HAP-1 (cell line): ENCODE data around the gene UTS2R.
"Not testable (repeated sequence)": the region's sequence is repeated elsewhere in the genome, so short reads cannot be mapped to it uniquely, and the experiment has no call there.

Experiments used
- DNase-seq, 2 experiments: peaks; one replicate each; pipeline ENCODE4 v3.0.0-alpha.2; 2016 to 2020; ENCODE audit warnings: low spot score in 2 of 2
- H3K27me3 ChIP-seq: fragments of 250-450 bp; sonication (Bioruptor Pico); 2 replicates; pipeline ENCODE4 v1.5.1; 2020; ENCODE audit warnings: low read depth, mild to moderate bottlenecking, moderate library complexity
- H3K36me3 ChIP-seq: fragments of 250-450 bp; sonication (Bioruptor Pico); replicated peaks from 2 replicates; pipeline ENCODE4 v1.5.1; 2020; ENCODE audit warnings: mild to moderate bottlenecking
- H3K4me1 ChIP-seq: fragments of 250-450 bp; sonication (Bioruptor Pico); 2 replicates; pipeline ENCODE4 v1.5.1; 2020; ENCODE audit warnings: mild to moderate bottlenecking
- H3K4me3 ChIP-seq: fragments of 250-450 bp; sonication (Bioruptor Pico); 2 replicates; pipeline ENCODE4 v1.5.1; 2020; ENCODE audit warnings: mild to moderate bottlenecking, moderate library complexity
- H3K9me3 ChIP-seq: fragments of 250-450 bp; sonication (Bioruptor Pico); 2 replicates; pipeline ENCODE4 v1.5.1; 2020; ENCODE audit warnings: mild to moderate bottlenecking, moderate library complexity
- in situ Hi-C: fragments of 300-500 bp; cut with MboI; formaldehyde crosslinking; loops from 3 replicates; pipeline ENCODE4 v1.14.3; 2020; ENCODE audit warnings: low sequenced_read_pairs, inconsistent platforms, mixed read lengths

The UTS2R gene

DNA sequence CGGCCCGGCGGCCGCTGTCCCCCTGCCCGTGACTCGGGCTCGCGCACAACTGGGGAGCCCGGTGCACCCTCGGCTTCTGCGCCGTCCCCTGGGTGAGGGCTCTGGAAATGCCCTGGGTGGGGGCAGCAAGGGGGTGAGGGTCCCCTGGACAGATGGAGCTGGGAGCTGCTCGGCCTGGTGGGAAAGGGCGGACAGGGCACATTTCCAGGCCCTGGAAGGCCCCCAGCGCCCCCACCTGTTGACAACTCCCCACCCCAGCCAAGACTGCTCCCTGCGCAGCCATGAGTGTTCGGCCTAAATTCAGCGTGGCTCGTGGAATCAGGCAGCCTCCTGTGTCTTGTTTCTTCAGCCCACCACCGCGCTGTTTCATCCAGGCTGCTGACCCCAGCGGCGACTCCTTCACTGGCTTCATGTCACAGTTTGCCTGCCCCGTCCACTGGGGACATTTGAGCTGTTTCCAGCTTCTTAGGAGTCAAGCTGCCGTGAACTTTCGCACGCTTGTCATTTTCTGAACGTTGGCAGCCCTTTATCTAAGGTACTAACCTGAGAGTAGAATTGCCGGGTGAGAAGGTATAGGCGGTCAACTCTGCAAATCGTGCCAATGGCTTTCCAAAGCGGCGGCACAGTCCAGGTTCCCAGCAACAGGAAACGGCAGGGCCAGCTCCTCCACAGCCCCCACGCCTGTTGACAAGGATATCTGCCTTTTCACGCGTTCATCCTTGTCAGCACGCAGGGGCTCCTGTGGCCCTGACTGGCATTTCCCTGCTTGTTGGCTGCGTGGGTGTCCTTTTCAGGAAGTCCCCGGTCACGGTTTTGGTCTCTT, 895 bp downstream of the UTS2R start:
- in situ Hi-C loops, result no loop called here
- H3K4me3 ChIP-seq, result no peak overlapping the region
- H3K27me3 ChIP-seq, result no peaks in the 10 kb centered on the region
- no peak for DNase-seq
- no peaks in the 10 kb centered on the region for H3K4me1 ChIP-seq
- H3K36me3 ChIP-seq, result no peaks in the 10 kb centered on the region
- H3K9me3 ChIP-seq, result no peaks in the 10 kb centered on the region

DNA sequence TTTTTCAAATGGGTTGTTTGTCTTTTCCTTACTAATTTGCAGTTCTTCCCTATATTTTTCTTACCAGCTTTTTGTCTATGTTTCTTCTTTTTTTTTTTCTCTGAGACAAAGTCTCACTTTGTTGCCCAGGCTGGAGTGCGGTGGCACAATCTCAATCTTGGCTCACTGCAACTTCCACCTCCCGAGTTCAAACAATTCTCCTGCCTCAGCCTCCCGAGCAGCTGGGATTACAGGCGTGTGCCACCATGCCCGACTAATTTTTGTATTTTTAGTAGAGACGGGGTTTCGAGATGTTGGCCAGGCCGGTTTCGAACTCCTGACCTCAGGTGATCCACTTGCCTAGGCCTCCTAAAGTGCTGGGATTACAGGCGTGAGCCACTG, 1.5 kb downstream of the UTS2R start:
- in situ Hi-C loops, result not testable (repeated sequence)

DNA sequence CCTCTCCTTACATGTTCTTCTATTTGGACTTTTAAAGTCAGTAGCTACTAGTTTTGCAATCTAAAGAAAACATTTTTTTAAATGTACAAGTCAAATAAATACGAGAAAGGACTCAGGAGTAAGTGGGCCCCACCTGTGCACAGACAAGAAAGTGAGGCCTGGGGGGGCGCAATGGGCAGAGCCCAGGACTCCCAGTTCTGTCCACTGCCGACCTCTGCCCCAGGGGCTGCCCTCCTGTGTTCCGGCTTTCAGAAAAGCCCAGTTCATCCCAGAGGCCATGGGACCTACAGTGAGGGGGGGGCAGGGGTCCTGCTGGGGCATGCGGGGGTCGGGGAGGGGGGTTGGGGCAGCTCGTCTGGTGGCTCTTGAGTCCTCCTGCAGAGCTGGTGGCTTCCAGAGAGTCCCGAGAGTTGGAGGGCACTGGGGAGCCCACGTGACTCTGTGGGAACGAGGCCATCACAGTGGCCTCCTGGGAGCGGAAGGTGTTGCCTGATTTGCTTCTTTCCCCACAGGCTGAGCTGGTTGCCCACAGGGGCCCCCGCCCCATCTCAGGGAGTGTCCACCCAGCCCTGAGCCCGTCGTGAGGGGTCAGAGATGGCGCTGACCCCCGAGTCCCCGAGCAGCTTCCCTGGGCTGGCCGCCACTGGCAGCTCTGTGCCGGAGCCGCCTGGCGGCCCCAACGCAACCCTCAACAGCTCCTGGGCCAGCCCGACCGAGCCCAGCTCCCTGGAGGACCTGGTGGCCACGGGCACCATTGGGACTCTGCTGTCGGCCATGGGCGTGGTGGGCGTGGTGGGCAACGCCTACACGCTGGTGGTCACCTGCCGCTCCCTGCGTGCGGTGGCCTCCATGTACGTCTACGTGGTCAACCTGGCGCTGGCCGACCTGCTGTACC, 2.4 kb downstream of the UTS2R start:
- in situ Hi-C loops, result no loop called here
- no peak for DNase-seq
- no peak overlapping the region for H3K4me3 ChIP-seq
- H3K4me1 ChIP-seq, result no peaks in the 10 kb centered on the region
- no peaks in the 10 kb centered on the region for H3K36me3 ChIP-seq
- H3K27me3 ChIP-seq, result no peaks in the 10 kb centered on the region
- H3K9me3 ChIP-seq, result no peaks in the 10 kb centered on the region

More for the DNA sequence above, 1.5 kb downstream of the UTS2R start:
- not testable (repeated sequence) for H3K36me3 ChIP-seq, DNase-seq, H3K4me3 ChIP-seq, H3K27me3 ChIP-seq, H3K4me1 ChIP-seq, H3K9me3 ChIP-seq

GRCh38 chr17:82374626-82375331, 3.2 kb downstream of the UTS2R start:
- Histone ChIP-seq H3K9me3 (no peaks in the 10 kb centered on the region), H3K36me3 (no peaks in the 10 kb centered on the region), H3K27me3 (no peaks in the 10 kb centered on the region), H3K4me1 (no peaks in the 10 kb centered on the region), H3K4me3 (no peak overlapping the region)
- no peak for DNase-seq
- in situ Hi-C loops, result no loop called here

- H3K36me3 ChIP-seq, result no peaks in the 10 kb centered on the region
- H3K9me3 ChIP-seq, result no peaks in the 10 kb centered on the region
- no peak overlapping the region for H3K4me3 ChIP-seq
- no peaks in the 10 kb centered on the region for H3K27me3 ChIP-seq
- in situ Hi-C loops, result no loop called here
- DNase-seq, result no peak
- no peaks in the 10 kb centered on the region for H3K4me1 ChIP-seq
These were observed 3.9 kb downstream of the UTS2R start for GRCh38 chr17:82375359-82376041.

- no peaks in the 10 kb centered on the region for H3K4me1 ChIP-seq
- no peak overlapping the region for H3K4me3 ChIP-seq
- H3K27me3 ChIP-seq, result no peaks in the 10 kb centered on the region
- no peaks in the 10 kb centered on the region for H3K36me3 ChIP-seq
- no peak for DNase-seq
- H3K9me3 ChIP-seq, result no peaks in the 10 kb centered on the region
- in situ Hi-C loops, result no loop called here
These were observed 4.6 kb downstream of the UTS2R start for GRCh38 chr17:82376042-82376730.

GRCh38 chr17:82377294-82377693, 5.7 kb downstream of the UTS2R start:
- H3K4me3 ChIP-seq, in situ Hi-C loops, H3K36me3 ChIP-seq, H3K4me1 ChIP-seq, H3K9me3 ChIP-seq, H3K27me3 ChIP-seq, DNase-seq: not testable (repeated sequence)

DNA sequence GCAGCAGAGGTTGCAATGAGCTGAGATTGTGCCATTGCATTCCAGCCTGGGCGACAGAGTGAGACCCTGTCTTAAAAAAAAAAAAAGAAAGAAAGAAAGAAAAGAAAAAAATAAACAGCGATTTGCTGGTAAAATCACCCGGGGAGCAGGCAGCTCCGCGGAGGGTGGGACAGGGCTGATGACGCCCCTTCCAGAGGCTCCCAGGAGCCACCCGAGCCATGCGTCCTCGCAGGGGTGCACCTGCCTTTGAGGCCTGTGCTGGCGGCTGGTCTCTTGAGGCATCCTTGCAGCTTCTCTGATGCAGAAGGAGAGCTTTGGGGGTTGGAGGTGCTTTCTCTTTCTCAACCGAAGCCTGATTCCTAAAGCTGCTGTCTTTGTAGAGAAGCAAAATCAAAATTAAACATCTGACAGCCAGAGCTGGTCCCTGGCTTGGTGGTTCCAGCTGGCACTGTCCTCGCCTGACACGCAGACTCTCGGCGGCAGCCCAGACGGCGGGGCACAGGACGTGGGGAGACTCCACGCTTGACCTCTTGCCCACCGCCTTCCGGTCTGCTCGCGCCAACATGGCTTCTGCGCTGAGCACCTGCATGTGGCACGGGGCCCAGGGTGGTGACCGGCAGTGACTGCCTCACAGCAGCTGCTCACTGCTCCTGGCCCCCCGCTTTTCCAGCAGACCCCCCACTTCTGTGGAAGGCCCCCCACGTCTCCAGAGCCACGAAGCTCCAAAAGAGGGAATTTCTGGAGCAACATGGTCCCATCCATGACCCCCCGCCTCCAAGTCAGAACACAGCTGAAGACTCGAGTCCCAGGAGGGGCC, 6.6 kb downstream of the UTS2R start:
- Histone ChIP-seq H3K4me1 (no peaks in the 10 kb centered on the region), H3K27me3 (no peaks in the 10 kb centered on the region), H3K36me3 (no peaks in the 10 kb centered on the region), H3K4me3 (no peak overlapping the region), H3K9me3 (no peaks in the 10 kb centered on the region)
- in situ Hi-C loops, result no loop called here
- no peak for DNase-seq

- no peak for DNase-seq
- in situ Hi-C loops, result no loop called here
- Histone ChIP-seq H3K36me3 (no peaks in the 10 kb centered on the region), H3K9me3 (no peaks in the 10 kb centered on the region), H3K27me3 (no peaks in the 10 kb centered on the region), H3K4me3 (no peak overlapping the region), H3K4me1 (no peaks in the 10 kb centered on the region)
These were observed 7.1 kb downstream of the UTS2R start for GRCh38 chr17:82378741-82379021.

DNA sequence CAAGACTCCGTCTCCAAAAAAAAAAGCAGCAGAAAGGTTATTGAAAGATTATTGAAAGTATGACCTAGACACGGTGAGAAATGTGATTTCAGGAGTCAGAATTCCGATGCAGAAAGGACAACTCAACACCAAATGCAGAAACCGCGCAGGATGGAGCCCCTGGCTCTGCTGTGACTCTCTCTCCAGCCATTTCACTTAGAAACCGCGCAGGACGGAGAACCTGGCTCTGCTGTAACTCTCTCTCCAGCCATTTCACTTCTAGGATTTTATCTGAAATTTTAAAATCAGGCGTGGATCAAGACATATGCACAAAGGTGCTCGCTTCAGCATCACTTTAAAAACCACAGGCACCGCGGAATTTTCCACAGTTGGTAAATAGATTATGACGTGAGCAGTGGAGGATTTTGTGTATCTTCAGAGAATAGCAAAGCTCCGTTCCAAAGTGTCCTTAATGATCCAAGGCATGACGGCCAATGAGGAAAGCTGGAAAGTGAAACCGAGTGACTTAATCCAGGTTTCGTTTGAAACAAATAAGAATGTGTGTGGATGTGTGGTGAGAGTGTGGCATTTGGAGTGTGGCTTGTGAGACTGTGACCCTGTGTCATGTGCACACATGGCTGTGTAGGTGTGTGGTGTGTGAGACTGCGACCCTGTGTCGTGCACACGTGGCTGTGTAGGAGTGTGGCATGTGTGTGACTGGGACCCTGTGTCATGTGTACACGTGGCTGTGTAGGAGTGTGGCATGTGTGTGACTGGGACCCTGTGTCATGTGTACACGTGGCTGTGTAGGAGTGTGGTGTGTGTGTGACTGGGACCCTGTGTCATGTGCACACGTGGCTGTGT, 9.5 kb downstream of the UTS2R start:
- in situ Hi-C loops, result no loop called here
- H3K36me3 ChIP-seq, result no peaks in the 10 kb centered on the region
- H3K9me3 ChIP-seq, result no peaks in the 10 kb centered on the region
- no peak overlapping the region for H3K4me3 ChIP-seq
- no peaks in the 10 kb centered on the region for H3K4me1 ChIP-seq
- H3K27me3 ChIP-seq, result no peaks in the 10 kb centered on the region
- DNase-seq, result no peak

- H3K9me3 ChIP-seq, in situ Hi-C loops, H3K27me3 ChIP-seq, DNase-seq, H3K36me3 ChIP-seq, H3K4me1 ChIP-seq, H3K4me3 ChIP-seq: not testable (repeated sequence)
These were observed 10.1 kb downstream of the UTS2R start for GRCh38 chr17:82381703-82382009.
